Uterus (tissue), 4 donors: ENCODE measurements around the gene RASA3. TPM values are rescaled to one million over a fixed set of nuclear protein-coding genes. Genes with fewer than 3 reads are reported as not detected.

Experiments used
- DNase-seq, 2 donors: peaks; one replicate each; pipeline ENCODE4 v3.0.0-alpha.2; 2019 to 2020
- H3K27ac ChIP-seq, 2 donors: fragments of 200-600 bp; sonication (generic); 1 replicate in 1 of 2; 2 replicates in 1 of 2; pipeline ENCODE4 v1.5.1; 2016 to 2018
- H3K27me3 ChIP-seq, 2 donors: fragments of 200-600 bp; sonication (generic); one replicate each; pipeline ENCODE4 v1.5.1; 2018 to 2019; ENCODE audit warnings: control low read depth in 1 of 2
- H3K36me3 ChIP-seq, 2 donors: fragments of 200-600 bp; sonication (generic); one replicate each; pipeline ENCODE4 v1.5.1; 2019; ENCODE audit warnings: control low read depth in 1 of 2
- H3K4me1 ChIP-seq, 2 donors: fragments of 200-600 bp; sonication (generic); one replicate each; pipeline ENCODE4 v1.5.1; 2018 to 2019; ENCODE audit warnings: control low read depth in 1 of 2
- H3K4me3 ChIP-seq, 2 donors: fragments of 200-600 bp; sonication (generic); 1 replicate in 1 of 2; 2 replicates in 1 of 2; pipeline ENCODE4 v1.5.1; 2018 to 2019; ENCODE audit warnings: mild to moderate bottlenecking in 1 of 2
- H3K9me3 ChIP-seq, 2 donors: fragments of 200-600 bp; sonication (generic); one replicate each; pipeline ENCODE4 v1.5.1; 2019; ENCODE audit warnings: control low read depth in 1 of 2
- POLR2A ChIP-seq, 2 donors: fragments of 450-650 bp; IDR thresholded peaks; one replicate each; pipeline ENCODE4 v1.6.1; 2016; ENCODE audit warnings: antibody characterized with exemption in 2 of 2, mild to moderate bottlenecking in 1 of 2, moderate library complexity in 1 of 2
- intact Hi-C: fragments of 100-400 bp; cut with DNase I; formaldehyde crosslinking; loops from one replicate; pipeline ENCODE4 v1.15.1; 2023; ENCODE audit warnings: low total_unique reads
- total RNA-seq, 4 donors: library from RNA; depleted of rRNA in 3 of 4; stranded (reverse); fragments of >200 nt in 3 of 4; gene quantifications; one replicate each; pipeline versions ENCODE4 v1.1.0 to v1.2.4, GENCODE V29; 2014 to 2023
- TF ChIP-seq, protein P1 (sequence below), 4 experiments: fragments of 200-600 bp in 2 of 4; fragments of 450-650 bp in 2 of 4; sonication (generic) in 2 of 4; IDR thresholded peaks; one replicate each; pipeline ENCODE4 v1.5.1; 2016 to 2019; ENCODE audit warnings: antibody characterized with exemption in 4 of 4, mild to moderate bottlenecking in 2 of 4, moderate library complexity in 1 of 4
- donor health status: DM: yes; HTN: yes; CAD: no.

Gene RASA3
- total RNA-seq, 4 donors from 2014 or later, result 8.5 to 31.6 (median 17.2) TPM

- intact Hi-C loops, result no loop called here
- peak overlapping the region in 1 of 2 donors; percentile 45 for H3K27ac ChIP-seq
- no peaks in the 10 kb centered on the region for H3K27me3 ChIP-seq
- H3K9me3 ChIP-seq, result no peaks in the 10 kb centered on the region
- H3K4me1 ChIP-seq, result no peaks in the 10 kb centered on the region
- DNase-seq, result no peak
- TF ChIP-seq POLR2A (IDR thresholded peaks at IDR 0.05), result no peak
- TF ChIP-seq, protein P1, sequence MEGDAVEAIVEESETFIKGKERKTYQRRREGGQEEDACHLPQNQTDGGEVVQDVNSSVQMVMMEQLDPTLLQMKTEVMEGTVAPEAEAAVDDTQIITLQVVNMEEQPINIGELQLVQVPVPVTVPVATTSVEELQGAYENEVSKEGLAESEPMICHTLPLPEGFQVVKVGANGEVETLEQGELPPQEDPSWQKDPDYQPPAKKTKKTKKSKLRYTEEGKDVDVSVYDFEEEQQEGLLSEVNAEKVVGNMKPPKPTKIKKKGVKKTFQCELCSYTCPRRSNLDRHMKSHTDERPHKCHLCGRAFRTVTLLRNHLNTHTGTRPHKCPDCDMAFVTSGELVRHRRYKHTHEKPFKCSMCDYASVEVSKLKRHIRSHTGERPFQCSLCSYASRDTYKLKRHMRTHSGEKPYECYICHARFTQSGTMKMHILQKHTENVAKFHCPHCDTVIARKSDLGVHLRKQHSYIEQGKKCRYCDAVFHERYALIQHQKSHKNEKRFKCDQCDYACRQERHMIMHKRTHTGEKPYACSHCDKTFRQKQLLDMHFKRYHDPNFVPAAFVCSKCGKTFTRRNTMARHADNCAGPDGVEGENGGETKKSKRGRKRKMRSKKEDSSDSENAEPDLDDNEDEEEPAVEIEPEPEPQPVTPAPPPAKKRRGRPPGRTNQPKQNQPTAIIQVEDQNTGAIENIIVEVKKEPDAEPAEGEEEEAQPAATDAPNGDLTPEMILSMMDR (IDR thresholded peaks at IDR 0.05), result no peak
- H3K36me3 ChIP-seq, result no peaks in the 10 kb centered on the region
- no peak overlapping the region for H3K4me3 ChIP-seq
Measured at GRCh38 chr13:113996912-113997745, 135.3 kb downstream of the RASA3 start.

GRCh38 chr13:113996081-113996911, 136.1 kb downstream of the RASA3 start:
- no peaks in the 10 kb centered on the region for H3K4me1 ChIP-seq
- H3K27me3 ChIP-seq, result no peaks in the 10 kb centered on the region
- no peak overlapping the region for H3K4me3 ChIP-seq
- H3K27ac ChIP-seq, result no peak overlapping the region
- no peaks in the 10 kb centered on the region for H3K36me3 ChIP-seq
- TF ChIP-seq, protein P1 (IDR thresholded peaks at IDR 0.05), result no peak
- no peak for TF ChIP-seq POLR2A (IDR thresholded peaks at IDR 0.05)
- no peak for DNase-seq
- intact Hi-C loops, result no loop called here
- no peaks in the 10 kb centered on the region for H3K9me3 ChIP-seq

GRCh38 chr13:113995051-113995601, 137.3 kb downstream of the RASA3 start:
- Histone ChIP-seq H3K27ac (no peak overlapping the region), H3K27me3 (no peaks in the 10 kb centered on the region), H3K4me3 (no peak overlapping the region), H3K4me1 (no peaks in the 10 kb centered on the region), H3K9me3 (no peaks in the 10 kb centered on the region), H3K36me3 (no peaks in the 10 kb centered on the region)
- no peak for DNase-seq
- TF ChIP-seq, protein P1 (IDR thresholded peaks at IDR 0.05), result no peak
- TF ChIP-seq POLR2A (IDR thresholded peaks at IDR 0.05), result no peak
- intact Hi-C loops, result no loop called here

DNA sequence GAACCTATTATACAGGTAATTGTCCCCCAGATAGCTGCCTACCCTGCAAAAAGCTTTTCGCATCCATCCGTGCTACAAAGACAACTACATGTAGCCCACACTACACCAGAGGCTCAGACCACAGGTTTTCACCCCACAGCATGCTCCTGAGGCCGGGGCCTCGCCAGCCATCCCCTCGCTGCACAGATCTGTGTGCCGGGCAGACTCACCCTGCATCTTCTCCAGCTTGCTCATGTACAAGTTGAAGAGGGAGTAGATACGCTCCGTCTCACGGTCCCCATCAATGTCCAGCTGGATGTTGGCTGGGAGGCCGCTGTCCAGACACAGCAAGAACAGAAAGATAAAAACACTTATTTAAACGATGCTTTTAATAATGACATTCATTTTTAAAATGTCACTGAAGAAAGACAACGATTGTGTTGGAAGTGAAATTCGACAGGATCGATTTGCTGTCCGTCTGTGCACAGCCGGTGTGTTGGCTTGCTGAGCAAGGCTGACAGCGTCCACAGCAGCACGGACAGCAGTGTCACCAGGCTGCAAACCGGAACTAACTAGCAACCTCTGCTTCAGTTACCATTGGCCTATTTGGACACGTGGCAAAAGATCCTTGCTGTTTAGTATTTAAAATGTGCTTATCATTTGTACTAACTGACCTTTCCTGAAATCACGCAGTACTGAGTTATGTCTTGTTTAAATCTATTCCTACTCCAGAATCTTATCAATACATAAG, 140.0 kb downstream of the RASA3 start:
- no peak overlapping the region for H3K4me3 ChIP-seq
- DNase-seq, result no peak
- no peak overlapping the region for H3K27ac ChIP-seq
- TF ChIP-seq, protein P1 (IDR thresholded peaks at IDR 0.05), result no peak
- TF ChIP-seq POLR2A (IDR thresholded peaks at IDR 0.05), result no peak
- H3K9me3 ChIP-seq, result no peaks in the 10 kb centered on the region
- intact Hi-C loops, result no loop called here
- no peaks in the 10 kb centered on the region for H3K4me1 ChIP-seq
- H3K27me3 ChIP-seq, result no peaks in the 10 kb centered on the region
- no peaks in the 10 kb centered on the region for H3K36me3 ChIP-seq
